Activated gamma-delta T cell (primary cell): Measurements from ENCODE around the gene ZMYND11.

Experiments used
- DNase-seq: peaks from one replicate; lab custom pipeline; 2025; lab: John Stamatoyannopoulos, UW

ZMYND11 gene

GRCh38 chr10:191703-192518 is 56.7 kb downstream of the ZMYND11 start:
- no peak for DNase-seq

- no peak for DNase-seq
Observed at GRCh38 chr10:194281-194680, 59.0 kb downstream of the ZMYND11 start.

GRCh38 chr10:200405-200804 is 65.2 kb downstream of the ZMYND11 start:
- no peak for DNase-seq

- no peak for DNase-seq
Observed at GRCh38 chr10:201328-201771, 66.1 kb downstream of the ZMYND11 start.

GRCh38 chr10:208616-209015 is 73.4 kb downstream of the ZMYND11 start:
- no peak for DNase-seq

- no peak for DNase-seq
Observed at GRCh38 chr10:209357-209756, 74.1 kb downstream of the ZMYND11 start.

- DNase-seq, result no peak
Observed at GRCh38 chr10:210297-210696, 75.0 kb downstream of the ZMYND11 start.

GRCh38 chr10:215444-215843 is 80.2 kb downstream of the ZMYND11 start:
- no peak for DNase-seq

GRCh38 chr10:218798-219197 is 83.5 kb downstream of the ZMYND11 start:
- no peak for DNase-seq

GRCh38 chr10:219731-220472 is 84.6 kb downstream of the ZMYND11 start:
- DNase-seq, result no peak

- DNase-seq, result no peak
Observed at GRCh38 chr10:224571-224970, 89.3 kb downstream of the ZMYND11 start.

- DNase-seq, result no peak
Observed at GRCh38 chr10:226018-226417, 90.8 kb downstream of the ZMYND11 start.

GRCh38 chr10:227014-227413 is 91.8 kb downstream of the ZMYND11 start:
- DNase-seq, result no peak

- DNase-seq, result no peak
Observed at GRCh38 chr10:228366-228765, 93.1 kb downstream of the ZMYND11 start.

GRCh38 chr10:230758-231157 is 95.5 kb downstream of the ZMYND11 start:
- DNase-seq, result no peak

- DNase-seq, result no peak
Observed at GRCh38 chr10:232061-232460, 96.8 kb downstream of the ZMYND11 start.

- DNase-seq, result no peak
Observed at GRCh38 chr10:232878-233277, 97.6 kb downstream of the ZMYND11 start.

- DNase-seq, result no peak
Observed at GRCh38 chr10:234708-235406, 99.6 kb downstream of the ZMYND11 start.

GRCh38 chr10:235915-236314 is 100.7 kb downstream of the ZMYND11 start:
- DNase-seq, result no peak

- no peak for DNase-seq
Observed at GRCh38 chr10:239109-239508, 103.9 kb downstream of the ZMYND11 start.

- DNase-seq, result no peak
Observed at GRCh38 chr10:241451-241850, 106.2 kb downstream of the ZMYND11 start.

- no peak for DNase-seq
Observed at GRCh38 chr10:241966-242643, 106.8 kb downstream of the ZMYND11 start.
